CD4-positive, CD25-positive, alpha-beta regulatory T cell (primary cell): Measurements from ENCODE around the gene OLIG2. TPM values are rescaled to one million over a fixed set of nuclear protein-coding genes. Genes with fewer than 3 reads are reported as not detected.

ENCODE experiments used
- ATAC-seq, 2 donors: fragments of 150-1000 bp; cut with Tn5 transposase; one replicate each; pipeline ENCODE4 v1.10.0; 2021; ENCODE audit warnings: low read depth in 2 of 2, moderate number of reproducible peaks in 2 of 2, moderate library complexity in 1 of 2
- DNase-seq, 3 donors: peaks; one replicate each; pipeline versions ENCODE4 v3.0.0 to v3.0.0-alpha.2; 2012 to 2022; ENCODE audit warnings: mixed read lengths in 1 of 3
- H3K27ac ChIP-seq: one replicate; pipeline ENCODE4 v1.7.0; 2013; ENCODE audit warnings: mild to moderate bottlenecking, low read length; ENCODE audit not compliant: insufficient read depth, poor library complexity, severe bottlenecking
- H3K27me3 ChIP-seq: one replicate; pipeline ENCODE4 v1.7.0; 2013; ENCODE audit warnings: low read length; ENCODE audit not compliant: control insufficient read depth, insufficient read depth
- H3K36me3 ChIP-seq: one replicate; pipeline ENCODE4 v1.7.0; 2013; ENCODE audit warnings: mild to moderate bottlenecking, low read length, moderate library complexity; ENCODE audit not compliant: control insufficient read depth, insufficient read depth
- H3K4me1 ChIP-seq: 2 replicates; pipeline ENCODE4 v1.7.0; 2013; ENCODE audit warnings: mild to moderate bottlenecking, low read length; ENCODE audit not compliant: insufficient read depth, control insufficient read depth, poor library complexity, severe bottlenecking
- H3K4me3 ChIP-seq: one replicate; pipeline ENCODE4 v1.7.0; 2013; ENCODE audit warnings: low read depth, mild to moderate bottlenecking, low read length, moderate library complexity
- H3K9me3 ChIP-seq, 2 experiments: 1 replicate in 1 of 2; 2 replicates in 1 of 2; pipeline ENCODE4 v1.7.0; 2013; ENCODE audit warnings: low read length in 2 of 2, mild to moderate bottlenecking in 1 of 2, moderate library complexity in 1 of 2; ENCODE audit not compliant: control insufficient read depth in 2 of 2
- H3K27ac Mint-ChIP-seq, 3 donors: one replicate each; pipeline ENCODE4 v1.8.0; 2020 to 2022; ENCODE audit warnings: mild to moderate bottlenecking in 3 of 3, mixed read lengths in 3 of 3, moderate library complexity in 2 of 3
- H3K27me3 Mint-ChIP-seq: one replicate; pipeline ENCODE4 v1.8.0; 2022; ENCODE audit warnings: mild to moderate bottlenecking, mixed read lengths
- H3K36me3 Mint-ChIP-seq: one replicate; pipeline ENCODE4 v1.8.0; 2020; ENCODE audit warnings: mixed read lengths
- H3K4me1 Mint-ChIP-seq, 4 donors: one replicate each; pipeline ENCODE4 v1.8.0; 2020 to 2022; ENCODE audit warnings: mixed read lengths in 4 of 4, mild to moderate bottlenecking in 1 of 4
- H3K4me3 Mint-ChIP-seq, 4 donors: one replicate each; pipeline ENCODE4 v1.8.0; 2020 to 2022; ENCODE audit warnings: mild to moderate bottlenecking in 4 of 4, mixed read lengths in 4 of 4, moderate library complexity in 3 of 4
- H3K9me3 Mint-ChIP-seq, 7 donors: one replicate each; pipeline ENCODE4 v1.8.0; 2020 to 2022; ENCODE audit warnings: mixed read lengths in 7 of 7, mild to moderate bottlenecking in 3 of 7, moderate library complexity in 2 of 7
- polyA plus RNA-seq, 4 donors: library from polyadenylated mRNA; unstranded; fragments of 300-500 nt; fragmentation: Illumina TruSeq; gene quantifications; one replicate each; pipeline ENCODE4 v1.2.3, GENCODE V29; 2021
- total RNA-seq: library from RNA; stranded (reverse); gene quantifications from one replicate; pipeline ENCODE4 v1.2.3, GENCODE V29; 2022

Gene OLIG2
- total and polyA plus RNA-seq, 5 donors from 2014 or later = not detected

DNA sequence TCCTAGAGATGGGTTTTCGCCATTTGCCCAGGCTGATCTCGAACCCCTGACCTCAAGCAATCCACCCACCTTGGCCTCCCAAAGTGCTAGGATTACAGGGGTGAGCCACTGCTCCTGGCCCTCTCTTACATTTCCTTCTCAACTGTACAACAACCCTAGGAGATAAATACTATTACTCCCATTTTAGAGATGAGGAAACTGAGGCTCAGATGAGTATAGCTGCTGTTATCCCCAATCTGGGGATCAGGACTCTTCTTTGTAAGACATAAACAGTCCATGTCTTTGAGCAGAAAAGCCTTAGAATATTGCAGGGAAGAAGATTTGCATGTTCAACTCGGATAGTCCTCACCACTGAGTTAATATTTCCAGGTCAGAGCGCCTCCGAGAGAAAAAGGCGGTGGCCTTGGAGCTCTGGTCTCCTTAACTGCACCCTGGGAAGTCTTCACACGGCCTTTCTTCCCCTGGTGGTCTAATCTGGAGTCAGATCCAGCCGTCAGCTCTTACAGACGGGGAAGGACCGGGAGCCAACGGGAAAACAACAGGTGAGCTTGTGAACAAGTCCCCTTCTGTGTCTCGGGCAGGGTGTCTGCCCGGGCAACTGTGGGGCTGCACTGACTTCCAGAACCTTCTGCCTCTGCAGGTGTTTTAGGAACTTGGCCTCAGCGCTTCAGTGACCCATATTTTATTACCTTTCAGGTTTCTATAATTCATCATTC is 38.3 kb downstream of the OLIG2 start:
- ATAC-seq = no peak
- peaks cover 61% of the 10 kb centered on the region for H3K27me3 Mint-ChIP-seq
- Histone ChIP-seq H3K27me3 (peaks cover 30% of the 10 kb centered on the region), H3K4me3 (no peak overlapping the region), H3K27ac (no peak overlapping the region), H3K36me3 (no peaks in the 10 kb centered on the region), H3K4me1 (no peaks in the 10 kb centered on the region), H3K9me3 (peaks cover 0 to under 1% of the 10 kb centered on the region in 2 experiments)
- no peaks in the 10 kb centered on the region for H3K36me3 Mint-ChIP-seq
- peaks cover 0 to 5% (median 4%) of the 10 kb centered on the region in 4 donors for H3K4me1 Mint-ChIP-seq
- DNase-seq = no peak
- no peak overlapping the region for H3K4me3 Mint-ChIP-seq
- H3K27ac Mint-ChIP-seq = no peak overlapping the region
- peaks cover 0 to 2% (median 0%) of the 10 kb centered on the region in 7 donors for H3K9me3 Mint-ChIP-seq

DNA sequence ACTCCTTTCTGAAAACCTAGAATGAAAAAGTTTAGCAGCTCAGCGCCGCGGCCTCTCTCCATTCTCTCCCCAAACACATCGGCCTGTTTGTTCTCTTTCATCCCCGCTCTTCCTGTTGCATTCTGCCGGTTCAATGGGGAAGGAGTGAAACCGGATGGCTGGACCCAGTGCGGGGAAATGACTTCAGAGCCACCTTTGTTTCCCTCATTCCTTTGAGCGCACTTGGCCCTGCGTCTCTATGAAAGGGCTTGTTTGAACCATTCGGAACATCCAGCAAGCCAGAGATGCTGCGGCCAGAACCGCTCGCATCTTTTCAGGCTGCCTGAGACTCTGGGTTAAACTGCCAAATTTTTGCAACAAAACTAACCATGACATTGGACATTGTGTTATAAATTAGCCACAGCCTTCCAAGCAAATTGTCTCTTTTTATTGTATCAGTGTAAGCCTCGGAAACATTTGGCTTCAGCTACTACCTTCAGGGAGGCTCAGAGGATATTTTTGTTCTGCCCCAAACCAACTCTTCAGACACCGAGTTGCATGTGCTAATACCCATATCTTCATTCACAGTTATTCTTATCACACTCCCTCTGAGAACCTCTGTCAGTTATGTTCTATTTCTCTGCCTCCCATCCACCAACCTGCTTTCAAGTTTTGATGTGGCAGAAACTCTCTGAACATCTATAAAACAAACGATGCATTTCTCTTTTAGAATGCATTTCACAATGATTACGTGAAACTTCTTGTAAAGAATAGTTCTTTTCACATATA is 39.1 kb downstream of the OLIG2 start:
- no peak overlapping the region for H3K4me3 ChIP-seq
- H3K9me3 Mint-ChIP-seq = peaks cover 0 to 8% (median 2%) of the 10 kb centered on the region in 7 donors
- no peak overlapping the region for H3K27ac Mint-ChIP-seq
- H3K4me1 ChIP-seq = peaks cover 1% of the 10 kb centered on the region
- peaks cover 0 to 10% (median 8%) of the 10 kb centered on the region in 4 donors for H3K4me1 Mint-ChIP-seq
- H3K27me3 ChIP-seq = peaks cover 34% of the 10 kb centered on the region
- H3K36me3 ChIP-seq = no peaks in the 10 kb centered on the region
- ATAC-seq (no peak), DNase-seq (no peak)
- no peaks in the 10 kb centered on the region for H3K36me3 Mint-ChIP-seq
- H3K27me3 Mint-ChIP-seq = peaks cover 65% of the 10 kb centered on the region
- H3K9me3 ChIP-seq = peaks cover 5% of the 10 kb centered on the region in 2 experiments
- no peak overlapping the region for H3K27ac ChIP-seq
- H3K4me3 Mint-ChIP-seq = no peak overlapping the region

- H3K4me3 Mint-ChIP-seq = no peak overlapping the region
- peaks cover 0 to 19% (median 13%) of the 10 kb centered on the region in 4 donors for H3K4me1 Mint-ChIP-seq
- Histone ChIP-seq H3K4me3 (no peak overlapping the region), H3K27ac (no peak overlapping the region), H3K36me3 (no peaks in the 10 kb centered on the region), H3K27me3 (peaks cover 33% of the 10 kb centered on the region), H3K9me3 (peaks cover 5% of the 10 kb centered on the region in 2 experiments), H3K4me1 (peaks cover 21% of the 10 kb centered on the region)
- DNase-seq (no peak), ATAC-seq (no peak)
- peaks cover 0 to 8% (median 2%) of the 10 kb centered on the region in 7 donors for H3K9me3 Mint-ChIP-seq
- H3K36me3 Mint-ChIP-seq = no peaks in the 10 kb centered on the region
- H3K27me3 Mint-ChIP-seq = peaks cover 75% of the 10 kb centered on the region
- H3K27ac Mint-ChIP-seq = no peak overlapping the region
Measured at GRCh38 chr21:33067043-33067442, 41.3 kb downstream of the OLIG2 start.

DNA sequence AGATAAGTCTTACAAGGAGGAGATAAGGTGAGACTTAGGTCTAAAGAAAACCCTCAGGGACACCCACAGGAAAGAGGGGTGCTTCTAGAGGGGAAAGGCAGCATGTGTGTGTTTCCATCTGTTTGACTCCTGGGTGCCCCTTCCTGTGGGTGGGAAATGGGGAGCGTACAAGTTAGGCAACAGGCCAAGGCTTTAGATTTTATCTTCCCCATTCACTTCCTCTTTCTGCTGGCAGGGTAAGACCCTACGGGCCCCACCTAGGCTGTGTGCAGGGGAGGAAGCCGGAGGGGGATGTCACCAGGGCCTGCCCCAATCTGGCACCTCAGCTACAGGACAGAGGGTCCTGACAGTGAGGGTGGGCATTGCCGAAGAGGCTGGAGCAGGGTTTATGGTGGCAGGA is 41.7 kb downstream of the OLIG2 start:
- peaks cover 5% of the 10 kb centered on the region in 2 experiments for H3K9me3 ChIP-seq
- Mint-ChIP-seq H3K9me3 (peaks cover 0 to 8% (median 2%) of the 10 kb centered on the region in 7 donors), H3K36me3 (no peaks in the 10 kb centered on the region), H3K27ac (no peak overlapping the region), H3K4me3 (no peak overlapping the region), H3K27me3 (peaks cover 80% of the 10 kb centered on the region), H3K4me1 (peaks cover 0 to 22% (median 16%) of the 10 kb centered on the region in 4 donors)
- no peaks in the 10 kb centered on the region for H3K36me3 ChIP-seq
- DNase-seq = no peak
- H3K4me3 ChIP-seq = no peak overlapping the region
- no peak for ATAC-seq
- H3K4me1 ChIP-seq = peaks cover 22% of the 10 kb centered on the region
- no peak overlapping the region for H3K27ac ChIP-seq
- peaks cover 37% of the 10 kb centered on the region for H3K27me3 ChIP-seq

- Mint-ChIP-seq H3K4me1 (peaks cover 5 to 28% (median 16%) of the 10 kb centered on the region in 4 donors), H3K27me3 (peaks cover 84% of the 10 kb centered on the region), H3K9me3 (peaks cover 0 to 8% (median 2%) of the 10 kb centered on the region in 7 donors), H3K4me3 (peak overlapping the region in 3 of 4 donors; percentile 30 to 82 (median 36)), H3K36me3 (no peaks in the 10 kb centered on the region), H3K27ac (no peak overlapping the region)
- peaks cover 44% of the 10 kb centered on the region for H3K27me3 ChIP-seq
- peaks cover 5% of the 10 kb centered on the region in 2 experiments for H3K9me3 ChIP-seq
- DNase-seq (no peak), ATAC-seq (no peak)
- H3K36me3 ChIP-seq = no peaks in the 10 kb centered on the region
- H3K27ac ChIP-seq = no peak overlapping the region
- H3K4me3 ChIP-seq = no peak overlapping the region
- peaks cover 22% of the 10 kb centered on the region for H3K4me1 ChIP-seq
Measured at GRCh38 chr21:33069243-33069642, 43.5 kb downstream of the OLIG2 start.

DNA sequence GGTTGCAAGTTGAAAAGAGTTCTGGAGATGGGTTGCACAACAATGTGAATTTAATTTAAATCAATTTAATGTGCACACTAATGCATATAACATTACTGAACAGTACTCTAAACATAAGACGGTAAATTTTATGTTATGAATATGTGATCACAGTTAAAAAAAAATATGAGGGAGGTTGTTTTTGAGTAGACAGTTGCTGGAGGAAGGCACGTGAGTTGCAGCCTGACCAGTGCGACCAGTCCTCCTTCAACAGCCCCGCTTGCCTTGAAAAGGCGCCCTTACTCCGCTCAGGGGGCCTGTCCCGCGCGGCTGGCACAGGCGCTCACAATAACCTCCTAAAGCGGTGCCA is 43.9 kb downstream of the OLIG2 start:
- Mint-ChIP-seq H3K4me1 (peaks cover 5 to 28% (median 15%) of the 10 kb centered on the region in 4 donors), H3K9me3 (peaks cover 0 to 8% (median 2%) of the 10 kb centered on the region in 7 donors), H3K4me3 (peak overlapping the region in 2 of 4 donors; percentile 30 to 36), H3K36me3 (no peaks in the 10 kb centered on the region), H3K27ac (no peak overlapping the region), H3K27me3 (peaks cover 84% of the 10 kb centered on the region)
- Histone ChIP-seq H3K27ac (no peak overlapping the region), H3K4me1 (peaks cover 22% of the 10 kb centered on the region), H3K9me3 (peaks cover 5% of the 10 kb centered on the region in 2 experiments), H3K4me3 (no peak overlapping the region), H3K27me3 (peaks cover 48% of the 10 kb centered on the region), H3K36me3 (no peaks in the 10 kb centered on the region)
- no peak for ATAC-seq
- no peak for DNase-seq

DNA sequence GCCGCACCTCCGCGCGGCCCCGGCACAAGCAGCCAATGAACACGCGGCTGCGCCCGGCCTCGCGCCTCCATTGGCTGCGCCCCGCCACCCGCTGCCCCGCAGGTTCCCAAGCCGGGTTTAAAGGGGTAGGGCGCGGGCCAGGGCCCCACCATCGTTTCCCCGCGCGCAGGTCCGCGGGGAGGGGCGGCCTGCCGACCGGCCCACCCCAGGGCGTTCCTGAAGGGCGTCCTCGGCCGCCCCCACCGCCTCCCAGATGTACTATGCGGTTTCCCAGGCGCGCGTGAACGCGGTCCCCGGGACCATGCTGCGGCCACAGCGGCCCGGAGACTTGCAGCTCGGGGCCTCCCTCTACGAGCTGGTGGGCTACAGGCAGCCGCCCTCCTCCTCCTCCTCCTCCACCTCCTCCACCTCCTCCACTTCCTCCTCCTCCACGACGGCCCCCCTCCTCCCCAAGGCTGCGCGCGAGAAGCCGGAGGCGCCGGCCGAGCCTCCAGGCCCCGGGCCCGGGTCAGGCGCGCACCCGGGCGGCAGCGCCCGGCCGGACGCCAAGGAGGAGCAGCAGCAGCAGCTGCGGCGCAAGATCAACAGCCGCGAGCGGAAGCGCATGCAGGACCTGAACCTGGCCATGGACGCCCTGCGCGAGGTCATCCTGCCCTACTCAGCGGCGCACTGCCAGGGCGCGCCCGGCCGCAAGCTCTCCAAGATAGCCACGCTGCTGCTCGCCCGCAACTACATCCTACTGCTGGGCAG is 44.4 kb downstream of the OLIG2 start, which contains the start of gene OLIG1:
TSS of gene OLIG1 (plus strand) at position 148 of the 750 bp plus-strand sequence. CDS start at position 254, 106 bp downstream.
- Mint-ChIP-seq H3K36me3 (no peaks in the 10 kb centered on the region), H3K4me1 (peaks cover 5 to 28% (median 15%) of the 10 kb centered on the region in 4 donors), H3K27me3 (peaks cover 83% of the 10 kb centered on the region), H3K4me3 (peak within 1 kb of the TSS in 3 of 4 donors; percentile 72 to 82 (median 80)), H3K27ac (no peak within 1 kb of the TSS), H3K9me3 (peaks cover 0 to 8% (median 2%) of the 10 kb centered on the region in 7 donors)
- H3K36me3 ChIP-seq = no peaks in the 10 kb centered on the region
- H3K9me3 ChIP-seq = peaks cover 5% of the 10 kb centered on the region in 2 experiments
- H3K27me3 ChIP-seq = peaks cover 49% of the 10 kb centered on the region
- ATAC-seq = peak; percentile 35 to 50
- peak in 1 of 3 donors; percentile 58 for DNase-seq
- H3K4me3 ChIP-seq = no peak within 1 kb of the TSS
- no peak within 1 kb of the TSS for H3K27ac ChIP-seq
- peaks cover 22% of the 10 kb centered on the region for H3K4me1 ChIP-seq
